ENCODE data around the gene RANBP3.

DNA sequence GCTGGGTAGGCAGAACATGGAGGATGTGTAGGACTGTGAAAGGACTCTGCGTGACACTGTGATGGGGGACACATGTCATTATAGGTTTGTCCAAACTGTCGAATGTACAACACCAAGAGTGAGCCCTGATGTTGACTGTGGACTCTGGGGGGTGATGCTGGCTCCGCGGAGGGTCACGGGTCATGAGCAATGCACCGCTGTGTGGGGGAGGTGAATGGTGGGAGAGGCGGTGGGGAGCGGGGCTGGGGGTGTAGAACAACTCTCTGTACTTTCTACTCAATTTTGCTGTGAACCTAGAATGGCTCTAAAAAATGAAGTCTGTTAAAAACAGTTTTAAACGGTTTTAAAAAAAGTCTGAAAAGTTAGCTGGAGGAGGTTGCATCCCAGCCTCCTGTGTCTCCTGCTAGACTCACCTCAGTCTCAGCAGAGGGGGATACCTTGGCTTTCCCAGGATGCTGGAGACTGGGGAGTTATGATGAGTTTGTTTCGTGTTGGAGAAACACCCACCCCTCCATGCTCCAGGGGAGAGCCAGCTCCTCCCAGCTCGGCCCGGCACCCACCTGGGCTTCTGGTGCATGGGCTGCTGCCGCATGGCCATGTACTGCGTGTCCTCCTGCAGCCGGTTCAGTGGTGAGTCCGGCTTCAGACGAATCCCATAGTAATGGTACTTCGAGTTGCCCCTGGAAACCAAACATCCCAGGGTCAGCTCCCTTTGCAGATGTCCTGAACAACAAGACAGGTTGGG lies 34.7 kb upstream of the RANBP3 start:
- TF ChIP-seq TAF1 (IDR thresholded peaks at IDR 0.05; ENCODE audit: low read depth) (no peak), YY1 (IDR thresholded peaks at IDR 0.05; ENCODE audit: low read depth) (no peak), EGR1 (IDR thresholded peaks at IDR 0.05) (no peak), TCF12 (IDR thresholded peaks at IDR 0.05; ENCODE audit: low read depth) (no peak), FOXM1 (IDR thresholded peaks at IDR 0.05; ENCODE audit: borderline replicate concordance, low read depth) (no peak), CEBPB (IDR thresholded peaks at IDR 0.05) (no peak), USF1 (IDR thresholded peaks at IDR 0.05) (no peak), EP300 (IDR thresholded peaks at IDR 0.05; ENCODE audit: borderline replicate concordance) (no peak), CREB1 (IDR thresholded peaks at IDR 0.05; ENCODE audit: low read depth) (no peak), RAD21 (IDR thresholded peaks at IDR 0.05; ENCODE audit: low read depth) (no peak)
- TF ChIP-seq, protein P1, sequence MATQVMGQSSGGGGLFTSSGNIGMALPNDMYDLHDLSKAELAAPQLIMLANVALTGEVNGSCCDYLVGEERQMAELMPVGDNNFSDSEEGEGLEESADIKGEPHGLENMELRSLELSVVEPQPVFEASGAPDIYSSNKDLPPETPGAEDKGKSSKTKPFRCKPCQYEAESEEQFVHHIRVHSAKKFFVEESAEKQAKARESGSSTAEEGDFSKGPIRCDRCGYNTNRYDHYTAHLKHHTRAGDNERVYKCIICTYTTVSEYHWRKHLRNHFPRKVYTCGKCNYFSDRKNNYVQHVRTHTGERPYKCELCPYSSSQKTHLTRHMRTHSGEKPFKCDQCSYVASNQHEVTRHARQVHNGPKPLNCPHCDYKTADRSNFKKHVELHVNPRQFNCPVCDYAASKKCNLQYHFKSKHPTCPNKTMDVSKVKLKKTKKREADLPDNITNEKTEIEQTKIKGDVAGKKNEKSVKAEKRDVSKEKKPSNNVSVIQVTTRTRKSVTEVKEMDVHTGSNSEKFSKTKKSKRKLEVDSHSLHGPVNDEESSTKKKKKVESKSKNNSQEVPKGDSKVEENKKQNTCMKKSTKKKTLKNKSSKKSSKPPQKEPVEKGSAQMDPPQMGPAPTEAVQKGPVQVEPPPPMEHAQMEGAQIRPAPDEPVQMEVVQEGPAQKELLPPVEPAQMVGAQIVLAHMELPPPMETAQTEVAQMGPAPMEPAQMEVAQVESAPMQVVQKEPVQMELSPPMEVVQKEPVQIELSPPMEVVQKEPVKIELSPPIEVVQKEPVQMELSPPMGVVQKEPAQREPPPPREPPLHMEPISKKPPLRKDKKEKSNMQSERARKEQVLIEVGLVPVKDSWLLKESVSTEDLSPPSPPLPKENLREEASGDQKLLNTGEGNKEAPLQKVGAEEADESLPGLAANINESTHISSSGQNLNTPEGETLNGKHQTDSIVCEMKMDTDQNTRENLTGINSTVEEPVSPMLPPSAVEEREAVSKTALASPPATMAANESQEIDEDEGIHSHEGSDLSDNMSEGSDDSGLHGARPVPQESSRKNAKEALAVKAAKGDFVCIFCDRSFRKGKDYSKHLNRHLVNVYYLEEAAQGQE (IDR thresholded peaks at IDR 0.05; ENCODE audit: low read depth): no peak
- TF ChIP-seq, protein P2, sequence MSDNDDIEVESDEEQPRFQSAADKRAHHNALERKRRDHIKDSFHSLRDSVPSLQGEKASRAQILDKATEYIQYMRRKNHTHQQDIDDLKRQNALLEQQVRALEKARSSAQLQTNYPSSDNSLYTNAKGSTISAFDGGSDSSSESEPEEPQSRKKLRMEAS (IDR thresholded peaks at IDR 0.05): no peak
